T-cell (primary cell): Measurements from ENCODE around the gene EREG. TPM values are rescaled to one million over a fixed set of nuclear protein-coding genes. Genes with fewer than 3 reads are reported as not detected.

Source experiments
- ATAC-seq, 4 experiments: fragments of 200-7000 bp in 3 of 4; fragments of 150-1000 bp in 1 of 4; cut with Tn5 transposase; replicated peaks in 1 of 4; 1 replicate in 3 of 4; 2 replicates in 1 of 4; pipeline ENCODE4 v1.10.0; 2021; ENCODE audit warnings: moderate library complexity in 3 of 4, mild to moderate bottlenecking in 2 of 4, moderate number of reproducible peaks in 1 of 4
- CTCF ChIA-PET, 2 donors: fragments of 300-600 bp; sonication (Branson Sonifier 250); formaldehyde crosslinking; loops; one replicate each; lab custom pipeline; 2022; ENCODE audit warnings: antibody characterized with exemption in 2 of 2; lab: Charles Lee
- POLR2A ChIA-PET, 2 donors: fragments of 300-600 bp; sonication (Branson Sonifier 250); formaldehyde crosslinking; loops; one replicate each; lab custom pipeline; 2022; ENCODE audit warnings: antibody characterized with exemption in 2 of 2; lab: Charles Lee
- DNase-seq, 35 experiments: peaks; one replicate each; pipeline versions ENCODE4 v3.0.0 to v3.0.0-alpha.2; 2013 to 2023
- H3K27ac ChIP-seq: one replicate; pipeline ENCODE4 v1.5.1; 2013; ENCODE audit warnings: low read length
- H3K27me3 ChIP-seq, 2 experiments: replicated peaks in 1 of 2; 1 replicate in 1 of 2; 2 replicates in 1 of 2; pipeline versions ENCODE4 v1.6.1 to v1.7.0; 2013; ENCODE audit warnings: low read length in 1 of 2, mixed read lengths in 1 of 2; ENCODE audit not compliant: control insufficient read depth in 2 of 2, insufficient read depth in 2 of 2; ENCODE audit errors: extremely low read depth in 1 of 2
- H3K36me3 ChIP-seq, 2 donors: 1 replicate in 1 of 2; 2 replicates in 1 of 2; pipeline versions ENCODE4 v1.6.1 to v1.7.0; 2013; ENCODE audit warnings: low read length in 1 of 2; ENCODE audit not compliant: control insufficient read depth in 2 of 2, insufficient read depth in 1 of 2; ENCODE audit errors: extremely low read depth in 1 of 2
- H3K4me1 ChIP-seq, 2 experiments: 1 replicate in 1 of 2; 2 replicates in 1 of 2; pipeline versions ENCODE4 v1.6.1 to v1.7.0; 2013; ENCODE audit warnings: low read length in 2 of 2, mixed read lengths in 1 of 2; ENCODE audit not compliant: insufficient read depth in 2 of 2, control insufficient read depth in 1 of 2; ENCODE audit errors: extremely low read depth in 1 of 2
- H3K4me3 ChIP-seq, 2 donors: 1 replicate in 1 of 2; 2 replicates in 1 of 2; pipeline versions ENCODE4 v1.5.1 to v1.7.0; 2013; ENCODE audit warnings: mild to moderate bottlenecking in 2 of 2, low read length in 1 of 2, moderate library complexity in 1 of 2; ENCODE audit not compliant: control insufficient read depth in 1 of 2; ENCODE audit errors: extremely low read depth in 1 of 2
- H3K9me3 ChIP-seq: 2 replicates; pipeline ENCODE4 v1.7.0; 2013
- H3K27ac Mint-ChIP-seq, 2 donors: one replicate each; pipeline ENCODE4 v1.8.0; 2020 to 2021; ENCODE audit warnings: mild to moderate bottlenecking in 2 of 2, mixed read lengths in 2 of 2
- H3K27me3 Mint-ChIP-seq, 2 donors: one replicate each; pipeline ENCODE4 v1.8.0; 2021 to 2022; ENCODE audit warnings: mixed read lengths in 2 of 2
- H3K36me3 Mint-ChIP-seq: one replicate; pipeline ENCODE4 v1.8.0; 2021; ENCODE audit warnings: mixed read lengths
- H3K4me1 Mint-ChIP-seq, 3 donors: one replicate each; pipeline ENCODE4 v1.8.0; 2020 to 2022; ENCODE audit warnings: mixed read lengths in 3 of 3, mild to moderate bottlenecking in 1 of 3
- H3K4me3 Mint-ChIP-seq, 3 donors: one replicate each; pipeline ENCODE4 v1.8.0; 2020 to 2022; ENCODE audit warnings: mild to moderate bottlenecking in 3 of 3, mixed read lengths in 3 of 3, moderate library complexity in 3 of 3
- H3K9me3 Mint-ChIP-seq, 3 donors: one replicate each; pipeline ENCODE4 v1.8.0; 2020 to 2022; ENCODE audit warnings: mixed read lengths in 3 of 3
- WGBS: methylation state at CpG from one replicate; pipeline ENCODE4 v1.1.5; 2013; ENCODE audit warnings: missing lambda C conversion rate; ENCODE audit not compliant: insufficient coverage; 5-methylcytosine and 5-hydroxymethylcytosine counted together
- total RNA-seq, 35 experiments: library from RNA in 6 of 35; stranded (reverse) in 6 of 35; fragments of 120-200 nt in 1 of 35; gene quantifications; one replicate each; pipeline versions ENCODE4 v1.2.1 to v1.2.4 and lab custom pipeline; 2013 to 2026

Gene EREG
- total RNA-seq, 5 donors from 2014 or later (not counting 1 experiment from before 2014, with no cell fraction given), result 0.16 to 1.5 (median 0.44) TPM

- WGBS, result no CpG with 5 or more reads among the region's 1 CpG
- Histone ChIP-seq H3K27me3 (no peaks in the 10 kb centered on the region), H3K27ac (no peak overlapping the region), H3K4me1 (no peaks in the 10 kb centered on the region), H3K4me3 (no peak overlapping the region), H3K9me3 (no peaks in the 10 kb centered on the region), H3K36me3 (no peaks in the 10 kb centered on the region)
- ChIA-PET POLR2A (no interaction called here), CTCF (interaction anchor here in 1 of 2 donors (0.7 kb wide), 1 partner anchor 42 kb away, joined by 3 read pairs; no protein-coding TSS in a partner anchor)
- Mint-ChIP-seq H3K9me3 (no peaks in the 10 kb centered on the region), H3K27me3 (peaks cover 5 to 6% of the 10 kb centered on the region in 2 donors), H3K4me3 (no peak overlapping the region), H3K36me3 (no peaks in the 10 kb centered on the region), H3K27ac (no peak overlapping the region), H3K4me1 (no peaks in the 10 kb centered on the region)
- no peak for DNase-seq
- no peak for ATAC-seq
Observed at GRCh38 chr4:74357965-74358364, 7.0 kb upstream of the EREG start.

GRCh38 chr4:74361671-74362070, 3.3 kb upstream of the EREG start:
- POLR2A ChIA-PET, result no interaction called here
- peaks cover 26 to 36% of the 10 kb centered on the region in 2 donors for H3K27me3 Mint-ChIP-seq
- 20% methylated on average over 1 of the region's 4 CpGs for whole genome bisulfite sequencing

DNA sequence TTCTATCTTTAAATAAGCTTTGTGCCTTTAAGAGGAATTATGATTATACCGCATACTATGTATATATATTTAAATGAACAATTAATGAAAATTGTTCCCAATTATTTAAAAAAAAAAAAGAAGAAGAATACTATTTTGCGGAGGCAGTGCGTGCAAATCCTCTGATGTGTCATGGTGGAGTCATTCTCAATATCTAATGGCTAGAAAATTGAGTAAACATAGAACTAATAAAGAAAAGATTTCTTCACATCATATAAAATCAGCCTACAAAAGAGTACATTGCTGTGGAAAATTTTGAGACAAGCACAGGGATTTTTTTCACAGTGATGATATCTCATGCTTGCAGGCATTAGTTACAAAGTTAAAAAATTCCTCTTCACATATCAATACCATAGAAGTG, 2.6 kb upstream of the EREG start:
- no peak for ATAC-seq
- H3K27me3 Mint-ChIP-seq, result peaks cover 30 to 40% of the 10 kb centered on the region in 2 donors
- H3K4me1 Mint-ChIP-seq, result peaks cover 16% of the 10 kb centered on the region in 3 donors
- ChIA-PET CTCF (no interaction called here), POLR2A (no interaction called here)
- Histone ChIP-seq H3K4me3 (no peak overlapping the region), H3K27me3 (peaks cover 0 to 18% of the 10 kb centered on the region in 2 experiments), H3K36me3 (no peaks in the 10 kb centered on the region), H3K27ac (no peak overlapping the region), H3K9me3 (no peaks in the 10 kb centered on the region), H3K4me1 (peaks cover 0 to 9% of the 10 kb centered on the region in 2 experiments)
- no peak overlapping the region for H3K4me3 Mint-ChIP-seq
- H3K9me3 Mint-ChIP-seq, result no peaks in the 10 kb centered on the region
- no peaks in the 10 kb centered on the region for H3K36me3 Mint-ChIP-seq
- no peak overlapping the region for H3K27ac Mint-ChIP-seq
- WGBS, result no CpG with 5 or more reads among the region's 3 CpGs
- no peak for DNase-seq

More at GRCh38 chr4:74361671-74362070, 3.3 kb upstream of the EREG start:
- no peak for ATAC-seq
- Histone ChIP-seq H3K4me3 (no peak overlapping the region), H3K4me1 (peaks cover 0 to 9% of the 10 kb centered on the region in 2 experiments), H3K27ac (no peak overlapping the region), H3K36me3 (no peaks in the 10 kb centered on the region), H3K9me3 (no peaks in the 10 kb centered on the region), H3K27me3 (peaks cover 0 to 18% of the 10 kb centered on the region in 2 experiments)
- no peak for DNase-seq
- Mint-ChIP-seq H3K4me3 (no peak overlapping the region), H3K27ac (no peak overlapping the region), H3K4me1 (peaks cover 16% of the 10 kb centered on the region in 3 donors), H3K9me3 (no peaks in the 10 kb centered on the region), H3K36me3 (no peaks in the 10 kb centered on the region)
- CTCF ChIA-PET, result no interaction called here

GRCh38 chr4:74364256-74364651, 691 bp upstream of the EREG start:
- Histone ChIP-seq H3K9me3 (no peaks in the 10 kb centered on the region), H3K27ac (no peak overlapping the region), H3K4me3 (no peak overlapping the region), H3K4me1 (peaks cover 0 to 9% of the 10 kb centered on the region in 2 experiments), H3K27me3 (peaks cover 0 to 18% of the 10 kb centered on the region in 2 experiments), H3K36me3 (no peaks in the 10 kb centered on the region)
- H3K4me3 Mint-ChIP-seq, result peak overlapping the region in 2 of 3 donors; percentile 1 to 63
- ATAC-seq, result no peak
- peaks cover 33 to 40% of the 10 kb centered on the region in 2 donors for H3K27me3 Mint-ChIP-seq
- H3K36me3 Mint-ChIP-seq, result no peaks in the 10 kb centered on the region
- whole genome bisulfite sequencing, result 31% methylated on average over 7 of the region's 8 CpGs
- CTCF ChIA-PET, result interaction anchor here in 1 of 2 donors (0.6 kb wide), 1 partner anchor 310 kb away, joined by 3 read pairs; no protein-coding TSS in a partner anchor
- H3K4me1 Mint-ChIP-seq, result peaks cover 16% of the 10 kb centered on the region in 3 donors
- POLR2A ChIA-PET, result no interaction called here
- peak overlapping the region in 1 of 2 donors; percentile 12 for H3K27ac Mint-ChIP-seq
- no peak for DNase-seq
- H3K9me3 Mint-ChIP-seq, result no peaks in the 10 kb centered on the region

DNA sequence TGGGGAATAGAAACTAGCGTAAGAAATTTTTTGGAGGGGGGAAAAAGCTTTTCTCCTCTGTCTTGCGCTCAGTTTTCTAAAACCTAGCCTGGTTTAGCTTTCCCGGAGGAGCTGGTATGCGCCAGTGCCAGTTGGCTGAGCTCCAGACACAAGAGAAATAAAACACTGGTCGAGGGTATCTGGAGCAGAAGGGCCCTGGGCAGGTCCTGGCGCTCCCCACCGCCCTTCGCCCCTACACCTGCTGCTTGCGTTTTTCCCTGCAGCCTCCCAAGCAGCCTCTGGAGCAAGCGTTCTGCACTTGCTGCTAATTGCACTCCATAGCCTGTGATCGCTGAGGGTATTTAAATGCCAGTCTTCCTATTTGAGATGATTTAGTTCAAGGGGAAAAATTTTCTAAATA, 816 bp downstream of the EREG start:
- Mint-ChIP-seq H3K9me3 (no peaks in the 10 kb centered on the region), H3K4me3 (peak overlapping the region in 1 of 3 donors; percentile 63), H3K27ac (no peak overlapping the region), H3K4me1 (peaks cover 16% of the 10 kb centered on the region in 3 donors), H3K27me3 (peaks cover 33 to 40% of the 10 kb centered on the region in 2 donors), H3K36me3 (no peaks in the 10 kb centered on the region)
- no peak for DNase-seq
- Histone ChIP-seq H3K4me3 (no peak overlapping the region), H3K9me3 (no peaks in the 10 kb centered on the region), H3K27me3 (peaks cover 0 to 18% of the 10 kb centered on the region in 2 experiments), H3K4me1 (peaks cover 0 to 9% of the 10 kb centered on the region in 2 experiments), H3K36me3 (no peaks in the 10 kb centered on the region), H3K27ac (no peak overlapping the region)
- POLR2A ChIA-PET, result interaction anchor here in 1 of 2 donors (1.1 kb wide), 1 partner anchor 49 kb away, joined by 4 read pairs; no protein-coding TSS in a partner anchor
- WGBS, result 59% methylated on average over 8 of the region's 11 CpGs
- CTCF ChIA-PET, result interaction anchor here (0.6 to 1.0 kb wide), 3 partner anchors 13 to 305 kb away, joined by 3 to 4 read pairs (median 3); no protein-coding TSS in a partner anchor
- no peak for ATAC-seq

DNA sequence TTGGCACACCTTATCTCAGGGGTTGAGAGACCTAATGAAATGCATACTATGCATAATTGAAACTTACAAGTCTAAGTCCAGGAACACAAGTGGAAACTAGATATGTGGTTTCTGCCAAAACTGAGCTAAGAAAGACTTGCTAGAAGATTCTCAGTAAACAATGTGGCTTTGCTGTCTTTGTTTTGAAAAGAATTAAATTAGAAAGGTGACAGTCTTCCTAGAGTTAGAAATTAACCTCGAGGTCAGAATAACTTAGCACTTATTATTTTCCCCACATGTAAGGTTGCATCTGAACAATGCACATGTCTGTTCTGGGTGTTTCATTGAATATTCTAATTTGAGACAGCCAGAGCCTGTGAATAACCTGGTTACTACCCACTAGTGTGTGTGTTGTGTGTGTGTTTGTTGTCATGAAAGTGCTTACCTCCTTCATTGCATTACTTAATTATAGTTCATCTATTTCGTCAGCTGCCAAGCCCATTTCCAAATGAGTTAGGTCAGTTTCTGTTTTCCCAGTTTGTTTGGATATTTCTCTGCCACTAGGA, 1.5 kb downstream of the EREG start:
- no peak overlapping the region for H3K4me3 Mint-ChIP-seq
- ATAC-seq (no peak), DNase-seq (no peak)
- H3K27ac Mint-ChIP-seq, result no peak overlapping the region
- H3K4me1 Mint-ChIP-seq, result peaks cover 16% of the 10 kb centered on the region in 3 donors
- H3K36me3 Mint-ChIP-seq, result no peaks in the 10 kb centered on the region
- Histone ChIP-seq H3K9me3 (no peaks in the 10 kb centered on the region), H3K27me3 (peaks cover 0 to 18% of the 10 kb centered on the region in 2 experiments), H3K4me1 (peaks cover 0 to 9% of the 10 kb centered on the region in 2 experiments), H3K27ac (no peak overlapping the region), H3K4me3 (no peak overlapping the region), H3K36me3 (no peaks in the 10 kb centered on the region)
- H3K27me3 Mint-ChIP-seq, result peaks cover 33 to 38% of the 10 kb centered on the region in 2 donors
- no peaks in the 10 kb centered on the region for H3K9me3 Mint-ChIP-seq
- no CpG with 5 or more reads among the region's 2 CpGs for WGBS
- ChIA-PET CTCF (no interaction called here), POLR2A (no interaction called here)
